Type B pancreatic cell (in vitro differentiated cells): Measurements from ENCODE around the gene PRND. TPM values are rescaled to one million over a fixed set of nuclear protein-coding genes. Genes with fewer than 3 reads are reported as not detected.
A peak's percentile ranks its signal among the peaks of the same experiment; 100 is the strongest.

Experiments used
- DNase-seq: peaks from one replicate; pipeline ENCODE4 v3.0.0; 2021; ENCODE audit warnings: mixed read lengths; ENCODE audit not compliant: unreplicated experiment; ENCODE audit errors: extremely low spot score
- H3K27ac Mint-ChIP-seq: 2 replicates; pipeline ENCODE4 v1.8.0; 2021; ENCODE audit warnings: mild to moderate bottlenecking, mixed read lengths
- H3K27me3 Mint-ChIP-seq: 2 replicates; pipeline ENCODE4 v1.8.0; 2021; ENCODE audit warnings: mixed read lengths
- H3K36me3 Mint-ChIP-seq: 2 replicates; pipeline ENCODE4 v1.8.0; 2021; ENCODE audit warnings: mixed read lengths
- H3K4me1 Mint-ChIP-seq: one replicate; pipeline ENCODE4 v1.8.0; 2021; ENCODE audit warnings: mixed read lengths; ENCODE audit not compliant: unreplicated experiment
- H3K4me3 Mint-ChIP-seq: 2 replicates; pipeline ENCODE4 v1.8.0; 2021; ENCODE audit warnings: mild to moderate bottlenecking, mixed read lengths
- H3K9me3 Mint-ChIP-seq: 2 replicates; pipeline ENCODE4 v1.8.0; 2021; ENCODE audit warnings: mixed read lengths
- total RNA-seq: library from RNA; stranded (reverse); gene quantifications from 2 replicates; pipeline ENCODE4 v1.2.1, GENCODE V29; 2021; ENCODE audit warnings: low replicate concordance
- TF ChIP-seq, protein P1 (sequence below): fragments of 200-600 bp; sonication (generic); conservative IDR thresholded peaks from 2 replicates; pipeline ENCODE4 v1.5.0; 2021; ENCODE audit warnings: antibody characterized with exemption, mild to moderate bottlenecking

Gene PRND
- total RNA-seq, 1 donor from 2014 or later, result 0.48 TPM

DNA sequence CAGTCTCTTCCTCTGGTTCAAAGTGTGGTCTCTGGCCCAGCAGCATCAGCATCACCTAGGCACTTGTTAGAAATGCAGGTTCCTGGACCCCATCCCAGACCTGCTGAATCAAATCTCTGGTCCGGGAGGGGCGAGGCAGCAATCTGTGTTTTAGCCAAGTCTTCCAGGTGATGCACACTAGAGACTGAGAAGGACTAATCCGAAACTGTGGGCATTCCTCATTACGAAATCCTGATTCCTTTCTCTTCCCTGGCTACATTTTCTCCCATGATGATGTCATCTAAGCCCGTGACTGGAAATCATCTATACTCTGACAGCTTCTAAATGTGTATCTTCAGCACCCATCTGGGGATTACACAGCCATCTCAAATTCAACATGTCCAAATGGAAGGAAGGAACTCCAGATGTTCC is 39.7 kb upstream of the PRND start:
- DNase-seq, result no peak
- H3K36me3 Mint-ChIP-seq, result no peaks in the 10 kb centered on the region
- H3K9me3 Mint-ChIP-seq, result no peaks in the 10 kb centered on the region
- H3K4me1 Mint-ChIP-seq, result peaks cover 5% of the 10 kb centered on the region
- no peak overlapping the region for H3K27ac Mint-ChIP-seq
- TF ChIP-seq, protein P1, sequence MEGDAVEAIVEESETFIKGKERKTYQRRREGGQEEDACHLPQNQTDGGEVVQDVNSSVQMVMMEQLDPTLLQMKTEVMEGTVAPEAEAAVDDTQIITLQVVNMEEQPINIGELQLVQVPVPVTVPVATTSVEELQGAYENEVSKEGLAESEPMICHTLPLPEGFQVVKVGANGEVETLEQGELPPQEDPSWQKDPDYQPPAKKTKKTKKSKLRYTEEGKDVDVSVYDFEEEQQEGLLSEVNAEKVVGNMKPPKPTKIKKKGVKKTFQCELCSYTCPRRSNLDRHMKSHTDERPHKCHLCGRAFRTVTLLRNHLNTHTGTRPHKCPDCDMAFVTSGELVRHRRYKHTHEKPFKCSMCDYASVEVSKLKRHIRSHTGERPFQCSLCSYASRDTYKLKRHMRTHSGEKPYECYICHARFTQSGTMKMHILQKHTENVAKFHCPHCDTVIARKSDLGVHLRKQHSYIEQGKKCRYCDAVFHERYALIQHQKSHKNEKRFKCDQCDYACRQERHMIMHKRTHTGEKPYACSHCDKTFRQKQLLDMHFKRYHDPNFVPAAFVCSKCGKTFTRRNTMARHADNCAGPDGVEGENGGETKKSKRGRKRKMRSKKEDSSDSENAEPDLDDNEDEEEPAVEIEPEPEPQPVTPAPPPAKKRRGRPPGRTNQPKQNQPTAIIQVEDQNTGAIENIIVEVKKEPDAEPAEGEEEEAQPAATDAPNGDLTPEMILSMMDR, result no peak
- peaks cover 48% of the 10 kb centered on the region for H3K27me3 Mint-ChIP-seq
- no peak overlapping the region for H3K4me3 Mint-ChIP-seq

DNA sequence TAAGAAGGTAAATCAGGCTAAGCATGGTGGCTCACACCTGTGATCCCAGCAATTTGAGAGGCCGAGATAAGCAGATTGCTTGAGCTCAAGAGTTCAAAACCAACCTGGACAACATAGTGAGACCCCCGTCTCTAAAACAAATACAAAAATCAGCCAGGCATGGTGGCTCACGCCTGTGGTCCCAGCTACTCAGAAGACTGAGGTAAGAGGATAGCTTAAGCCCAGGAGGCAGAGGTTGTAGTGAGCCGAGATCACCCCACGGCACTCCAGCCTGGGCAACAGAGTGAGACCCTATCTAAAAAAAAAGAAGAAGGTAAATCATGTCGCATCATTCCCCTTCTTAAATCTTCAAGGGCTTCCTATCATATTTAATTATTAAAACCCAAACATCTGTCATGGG is 39.0 kb upstream of the PRND start:
- no peaks in the 10 kb centered on the region for H3K9me3 Mint-ChIP-seq
- H3K4me1 Mint-ChIP-seq, result peaks cover 9% of the 10 kb centered on the region
- peaks cover 44% of the 10 kb centered on the region for H3K27me3 Mint-ChIP-seq
- no peak overlapping the region for H3K4me3 Mint-ChIP-seq
- TF ChIP-seq, protein P1, result no peak
- DNase-seq, result no peak
- no peak overlapping the region for H3K27ac Mint-ChIP-seq
- no peaks in the 10 kb centered on the region for H3K36me3 Mint-ChIP-seq

DNA sequence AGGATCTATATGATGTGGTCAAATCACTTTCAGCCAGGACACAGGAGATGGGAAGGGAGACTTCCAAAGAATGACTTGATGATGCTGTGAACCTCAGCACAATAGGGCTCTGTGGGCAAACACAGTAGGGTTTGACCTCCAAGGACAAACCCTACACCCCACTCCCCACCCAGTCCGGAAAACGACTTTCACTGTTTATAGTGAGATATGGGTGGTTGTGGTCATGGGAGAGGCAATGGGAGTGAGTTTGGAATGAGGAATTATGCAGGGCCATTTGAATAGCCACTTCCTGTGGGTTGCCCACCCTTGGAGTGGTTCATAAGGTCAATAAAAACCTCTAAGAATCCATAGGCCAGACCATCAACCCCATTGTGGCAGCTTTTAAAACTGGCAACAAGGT is 38.4 kb upstream of the PRND start:
- DNase-seq, result no peak
- TF ChIP-seq, protein P1, result no peak
- H3K27ac Mint-ChIP-seq, result no peak overlapping the region
- no peaks in the 10 kb centered on the region for H3K36me3 Mint-ChIP-seq
- H3K4me3 Mint-ChIP-seq, result no peak overlapping the region
- H3K4me1 Mint-ChIP-seq, result peaks cover 11% of the 10 kb centered on the region
- no peaks in the 10 kb centered on the region for H3K9me3 Mint-ChIP-seq
- peaks cover 38% of the 10 kb centered on the region for H3K27me3 Mint-ChIP-seq

DNA sequence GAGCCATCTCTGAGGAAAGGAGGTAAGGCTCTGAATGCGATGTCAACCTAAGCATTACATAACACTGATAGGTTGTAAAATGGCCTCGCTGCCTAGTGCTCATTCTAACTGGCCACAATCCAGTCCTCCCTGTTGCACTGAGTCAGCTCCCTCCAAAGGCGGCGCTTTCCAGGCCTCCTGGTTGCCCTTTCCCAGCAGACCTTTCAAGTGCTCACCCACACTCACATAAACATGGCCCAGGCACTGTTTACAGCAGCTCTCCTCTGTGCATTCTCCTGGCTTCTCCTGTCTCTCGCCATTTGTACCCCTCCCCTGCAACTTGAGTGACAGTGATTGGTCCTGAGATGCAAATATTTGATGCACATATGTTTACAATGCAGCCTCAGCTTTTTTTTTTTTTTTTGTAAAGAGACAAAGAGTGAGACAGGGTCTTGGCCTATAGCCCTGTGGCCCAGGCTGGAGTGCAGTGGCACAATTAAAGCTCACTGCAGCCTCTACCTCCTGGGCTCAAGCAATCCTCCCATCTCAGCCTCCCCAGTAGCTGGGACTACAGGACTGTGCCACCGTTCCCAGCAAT is 36.8 kb upstream of the PRND start:
- Mint-ChIP-seq H3K9me3 (no peaks in the 10 kb centered on the region), H3K36me3 (no peaks in the 10 kb centered on the region), H3K27ac (no peak overlapping the region), H3K27me3 (peaks cover 29% of the 10 kb centered on the region), H3K4me3 (no peak overlapping the region), H3K4me1 (peaks cover 11% of the 10 kb centered on the region)
- DNase-seq, result no peak
- TF ChIP-seq, protein P1, result no peak

GRCh38 chr20:4685923-4686221 is 35.8 kb upstream of the PRND start:
- Mint-ChIP-seq H3K27me3 (peaks cover 29% of the 10 kb centered on the region), H3K27ac (peak overlapping the region; percentile 86), H3K9me3 (no peaks in the 10 kb centered on the region), H3K4me1 (peaks cover 11% of the 10 kb centered on the region), H3K36me3 (no peaks in the 10 kb centered on the region), H3K4me3 (peak overlapping the region; percentile 81)
- TF ChIP-seq, protein P1, result no peak
- DNase-seq, result no peak

DNA sequence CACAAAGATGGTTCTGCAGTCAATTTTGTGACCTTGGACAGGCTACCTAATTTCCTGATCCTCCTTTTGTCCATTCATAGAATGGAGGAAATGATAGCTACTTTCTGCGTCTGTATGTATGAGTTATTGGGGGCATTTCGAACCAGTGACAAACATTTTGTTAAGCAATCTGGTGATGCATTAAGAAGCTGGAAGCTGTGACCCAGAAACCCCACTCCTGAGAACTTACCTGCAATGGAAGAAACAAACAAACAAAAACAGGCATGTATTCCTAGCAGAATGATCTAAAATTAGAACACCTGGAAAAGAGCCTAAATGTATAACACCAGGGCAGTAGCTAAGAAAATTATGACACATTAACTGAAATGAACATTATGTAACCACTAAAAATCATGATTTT is 33.4 kb upstream of the PRND start:
- H3K4me1 Mint-ChIP-seq, result peaks cover 11% of the 10 kb centered on the region
- peaks cover 12% of the 10 kb centered on the region for H3K27me3 Mint-ChIP-seq
- no peaks in the 10 kb centered on the region for H3K36me3 Mint-ChIP-seq
- H3K9me3 Mint-ChIP-seq, result no peaks in the 10 kb centered on the region
- no peak for DNase-seq
- H3K27ac Mint-ChIP-seq, result no peak overlapping the region
- TF ChIP-seq, protein P1, result no peak
- H3K4me3 Mint-ChIP-seq, result peak overlapping the region; percentile 39
